Measurements from ENCODE around the gene LMAN1L.

- TF ChIP-seq YY1 (IDR thresholded peaks at IDR 0.05; ENCODE audit: insufficient read depth, insufficient read length) = no peak
- no peak for TF ChIP-seq ZNF274 (IDR thresholded peaks at IDR 0.05; ENCODE audit: low read depth, low read length)
Observed at GRCh38 chr15:74873756-74874424, 61.3 kb downstream of the LMAN1L start.

Measured in NT2/D1 (cell line).